ENCODE measurements around the gene PPP2R1B. TPM values are rescaled to one million over a fixed set of nuclear protein-coding genes. Genes with fewer than 3 reads are reported as not detected.

PPP2R1B gene
- polyA plus RNA-seq, 2 of the 4 experiments (the other 2 are of a cell fraction) = 18.6 to 24.7 TPM

GRCh38 chr11:111808063-111808588, 41.9 kb upstream of the PPP2R1B start:
- Histone ChIP-seq H3K4me2 (no peak overlapping the region), H3K9me3 (no peaks in the 10 kb centered on the region), H3K4me3 (no peak overlapping the region), H3K27ac (no peak overlapping the region), H3K4me1 (no peaks in the 10 kb centered on the region)
- no peak for ATAC-seq
- TF ChIP-seq MAFK (IDR thresholded peaks at IDR 0.05; ENCODE audit: partially characterized antibody) (no peak), TFCP2L1 (CRISPR knock-in tag; IDR thresholded peaks at IDR 0.05) (no peak), FOSB (CRISPR knock-in tag; IDR thresholded peaks at IDR 0.05) (no peak), ZC3H11A (IDR thresholded peaks at IDR 0.05) (no peak), SREBF2 (IDR thresholded peaks at IDR 0.05) (no peak), RFX5 (IDR thresholded peaks at IDR 0.05) (no peak), MAZ (IDR thresholded peaks at IDR 0.05; ENCODE audit: borderline replicate concordance, low read depth, low read length) (no peak), HEYL (CRISPR knock-in tag; IDR thresholded peaks at IDR 0.05) (no peak), POLR2A (IDR thresholded peaks at IDR 0.05; ENCODE audit: low read length) (no peak), FOXS1 (CRISPR knock-in tag; IDR thresholded peaks at IDR 0.05) (no peak), RNF2 (IDR thresholded peaks at IDR 0.05; ENCODE audit: borderline replicate concordance, low read depth) (no peak), EHF (CRISPR knock-in tag; IDR thresholded peaks at IDR 0.05) (no peak), REST (IDR thresholded peaks at IDR 0.05) (no peak), ZFP36 (IDR thresholded peaks at IDR 0.05; ENCODE audit: borderline replicate concordance, partially characterized antibody) (no peak), NFE2L2 (conservative IDR thresholded peaks at IDR 0.05; ENCODE audit: low read length) (no peak), ESRRA (IDR thresholded peaks at IDR 0.05; ENCODE audit: borderline replicate concordance, low read length) (no peak)
- POLR2A ChIA-PET = no interaction called here
- DNase-seq (ENCODE audit: low read depth in 1 of 2, low spot score in 1 of 2) = no peak
- FAIRE-seq = no peak
- 92% methylated on average over 2 of the region's 2 CpGs for WGBS (ENCODE audit: missing lambda C conversion rate)
- CTCF ChIA-PET = no interaction called here

GRCh38 chr11:111807076-111807475, 40.9 kb upstream of the PPP2R1B start:
- no peak overlapping the region for H3K4me2 ChIP-seq
- H3K4me1 ChIP-seq = no peaks in the 10 kb centered on the region
- DNase-seq (ENCODE audit: low read depth in 1 of 2, low spot score in 1 of 2) = no peak
- no peak for ATAC-seq
- no peak overlapping the region for H3K4me3 ChIP-seq
- no peak for FAIRE-seq
- H3K27ac ChIP-seq = no peak overlapping the region
- WGBS (ENCODE audit: missing lambda C conversion rate) = 92% methylated on average over 1 of the region's 1 CpG
- no peaks in the 10 kb centered on the region for H3K9me3 ChIP-seq
- ChIA-PET POLR2A (no interaction called here), CTCF (no interaction called here)
- TF ChIP-seq CBX8 (IDR thresholded peaks at IDR 0.05) = no peak
- TF ChIP-seq SMC3 (IDR thresholded peaks at IDR 0.05) = no peak
- no peak for TF ChIP-seq EP300 (IDR thresholded peaks at IDR 0.05)
- TF ChIP-seq RFX5 (IDR thresholded peaks at IDR 0.05) = no peak
- TF ChIP-seq MAZ (IDR thresholded peaks at IDR 0.05; ENCODE audit: borderline replicate concordance, low read depth, low read length) = no peak
- no peak for TF ChIP-seq TP53 (CRISPR knock-in tag; IDR thresholded peaks at IDR 0.05)
- TF ChIP-seq NR3C1 (IDR thresholded peaks at IDR 0.05) = no peak
- no peak for TF ChIP-seq BHLHE40 (IDR thresholded peaks at IDR 0.05; ENCODE audit: low read depth, low read length)

- Histone ChIP-seq H3K4me2 (no peak overlapping the region), H3K4me3 (no peak overlapping the region), H3K4me1 (no peaks in the 10 kb centered on the region), H3K9me3 (no peaks in the 10 kb centered on the region), H3K27ac (no peak overlapping the region)
- CTCF ChIA-PET = interaction anchor here (1.3 kb wide), 1 partner anchor 24 kb away, joined by 4 read pairs; no protein-coding TSS in a partner anchor
- 66% methylated on average over 2 of the region's 2 CpGs for WGBS (ENCODE audit: missing lambda C conversion rate)
- FAIRE-seq = no peak
- DNase-seq (ENCODE audit: low read depth in 1 of 2, low spot score in 1 of 2) = no peak
- ATAC-seq = no peak
- POLR2A ChIA-PET = no interaction called here
- TF ChIP-seq CHD4 (IDR thresholded peaks at IDR 0.05; ENCODE audit: borderline replicate concordance) = no peak
- TF ChIP-seq MAZ (IDR thresholded peaks at IDR 0.05; ENCODE audit: borderline replicate concordance, low read depth, low read length) = no peak
- no peak for TF ChIP-seq ATOH8 (CRISPR knock-in tag; IDR thresholded peaks at IDR 0.05; ENCODE audit: low read depth)
- TF ChIP-seq MAX (IDR thresholded peaks at IDR 0.05) = no peak
- no peak for TF ChIP-seq JUNB (IDR thresholded peaks at IDR 0.05)
- no peak for TF ChIP-seq HOXB5 (CRISPR knock-in tag; IDR thresholded peaks at IDR 0.05)
- TF ChIP-seq E2F6 (IDR thresholded peaks at IDR 0.05; ENCODE audit: borderline replicate concordance, low read depth) = no peak
- no peak for TF ChIP-seq FOSL2 (IDR thresholded peaks at IDR 0.05)
- no peak for TF ChIP-seq FOSL2 (CRISPR knock-in tag; IDR thresholded peaks at IDR 0.05)
- no peak for TF ChIP-seq HOXB13 (CRISPR knock-in tag; IDR thresholded peaks at IDR 0.05; ENCODE audit: low read depth)
- TF ChIP-seq RCOR1 (IDR thresholded peaks at IDR 0.05; ENCODE audit: low read depth, low read length) = no peak
Observed at GRCh38 chr11:111801135-111801534, 34.9 kb upstream of the PPP2R1B start.

Data from A549 (cell line).